Karpas-422 (cell line): Measurements from ENCODE around the gene PRR7. TPM values are rescaled to one million over a fixed set of nuclear protein-coding genes. Genes with fewer than 3 reads are reported as not detected.

Experiments used
- DNase-seq: peaks from one replicate; pipeline ENCODE4 v3.0.0-alpha.2; 2015
- H2AFZ ChIP-seq: fragments of 200-600 bp; sonication (generic); 2 replicates; pipeline ENCODE4 v1.6.1; 2014; ENCODE audit warnings: antibody characterized with exemption, low read length, mixed read lengths
- H3K27ac ChIP-seq: fragments of 200-600 bp; sonication (generic); 2 replicates; pipeline ENCODE4 v1.5.1; 2014; ENCODE audit warnings: mild to moderate bottlenecking, low read length, moderate library complexity
- H3K27me3 ChIP-seq: fragments of 200-600 bp; sonication (generic); 2 replicates; pipeline ENCODE4 v1.6.1; 2014; ENCODE audit warnings: low read length, mixed read lengths
- H3K36me3 ChIP-seq: fragments of 200-600 bp; sonication (generic); 2 replicates; pipeline ENCODE4 v1.6.1; 2014; ENCODE audit warnings: low read length, mixed read lengths; ENCODE audit not compliant: insufficient read depth
- H3K4me1 ChIP-seq: fragments of 200-600 bp; sonication (generic); 2 replicates; pipeline ENCODE4 v1.6.1; 2014; ENCODE audit warnings: mild to moderate bottlenecking, low read length, mixed read lengths
- H3K4me2 ChIP-seq: fragments of 200-600 bp; sonication (generic); 2 replicates; pipeline ENCODE4 v1.6.1; 2014; ENCODE audit warnings: low read length, low read depth, mild to moderate bottlenecking; ENCODE audit not compliant: poor library complexity, severe bottlenecking
- H3K4me3 ChIP-seq: fragments of 200-600 bp; sonication (generic); 2 replicates; pipeline ENCODE4 v1.5.1; 2014; ENCODE audit warnings: mild to moderate bottlenecking, antibody characterized with exemption, low read length, mixed read lengths
- H3K79me2 ChIP-seq: fragments of 200-600 bp; sonication (generic); 2 replicates; pipeline ENCODE4 v1.6.1; 2014; ENCODE audit warnings: mild to moderate bottlenecking, low read length, mixed read lengths
- H3K9ac ChIP-seq: fragments of 200-600 bp; sonication (generic); 2 replicates; pipeline ENCODE4 v1.6.0; 2014; ENCODE audit warnings: low read length
- H3K9me2 ChIP-seq: fragments of 200-600 bp; sonication (generic), shearing (Covaris generic); replicated peaks from 2 replicates; pipeline ENCODE4 v1.6.0; 2014; ENCODE audit warnings: mild to moderate bottlenecking, low read length, moderate library complexity; ENCODE audit not compliant: insufficient read depth
- H3K9me3 ChIP-seq: fragments of 300-700, 200-600 bp; sonication (generic); 2 replicates; pipeline ENCODE4 v1.6.1; 2014; ENCODE audit warnings: low read length, mixed read lengths
- H4K20me1 ChIP-seq: fragments of 200-600 bp; sonication (generic); 2 replicates; pipeline ENCODE4 v1.6.1; 2014; ENCODE audit warnings: mild to moderate bottlenecking, antibody characterized with exemption, low read length, low read depth; ENCODE audit not compliant: insufficient read depth
- total RNA-seq: library from RNA; depleted of rRNA; stranded (reverse); fragments of >200 nt; shearing (Covaris generic); gene quantifications from 2 replicates; pipeline ENCODE4 v1.2.3, GENCODE V29; 2014; ENCODE audit warnings: low replicate concordance; rRNA removed

Gene PRR7
- total RNA-seq = 26.8 and 59.4 TPM in 2 replicates

- no peaks in the 10 kb centered on the region for H3K27me3 ChIP-seq
- no peaks in the 10 kb centered on the region for H4K20me1 ChIP-seq
These were observed at the start of gene PRR7 for GRCh38 chr5:177446200-177447065. TSS of gene PRR7 (plus strand) at chr5:177446814. CDS start at chr5:177455068, 8,254 bp downstream.

GRCh38 chr5:177397875-177398390 is 48.7 kb upstream of the PRR7 start:
- DNase-seq = no peak
- H3K9me3 ChIP-seq = no peaks in the 10 kb centered on the region
- H3K4me3 ChIP-seq = no peak overlapping the region
- no peak overlapping the region for H3K4me2 ChIP-seq
- H3K27me3 ChIP-seq = no peaks in the 10 kb centered on the region
- H4K20me1 ChIP-seq = no peaks in the 10 kb centered on the region
- no peaks in the 10 kb centered on the region for H3K9me2 ChIP-seq
- no peaks in the 10 kb centered on the region for H3K36me3 ChIP-seq
- H3K4me1 ChIP-seq = peaks cover 5% of the 10 kb centered on the region
- H3K27ac ChIP-seq = no peak overlapping the region
- no peaks in the 10 kb centered on the region for H3K79me2 ChIP-seq
- H3K9ac ChIP-seq = no peak overlapping the region
- no peak overlapping the region for H2AFZ ChIP-seq

More at GRCh38 chr5:177446200-177447065, at the start of gene PRR7:
- Histone ChIP-seq H3K4me1 (peaks cover 67% of the 10 kb centered on the region), H2AFZ (peak within 1 kb of the TSS; percentile 52; the same call in 1 of the 2 replicates), H3K9me2 (no peaks in the 10 kb centered on the region), H3K36me3 (no peaks in the 10 kb centered on the region), H3K27ac (peak within 1 kb of the TSS; percentile 90), H3K4me3 (peak within 1 kb of the TSS; percentile 87), H3K79me2 (peaks cover 30% of the 10 kb centered on the region), H3K4me2 (peak within 1 kb of the TSS; percentile 97), H3K9ac (peak within 1 kb of the TSS; percentile 96), H3K9me3 (no peaks in the 10 kb centered on the region)
- DNase-seq = peak; percentile 95

GRCh38 chr5:177399997-177400868 is 46.4 kb upstream of the PRR7 start, which contains the start of gene PFN3:
TSS of gene PFN3 (minus strand) at chr5:177400661. CDS start at chr5:177400576, 85 bp downstream.
- H3K9ac ChIP-seq = no peak within 1 kb of the TSS
- H4K20me1 ChIP-seq = no peaks in the 10 kb centered on the region
- H3K79me2 ChIP-seq = no peaks in the 10 kb centered on the region
- no peak within 1 kb of the TSS for H3K4me3 ChIP-seq
- H2AFZ ChIP-seq = no peak within 1 kb of the TSS
- no peaks in the 10 kb centered on the region for H3K36me3 ChIP-seq
- no peaks in the 10 kb centered on the region for H3K9me3 ChIP-seq
- H3K4me1 ChIP-seq = peaks cover 25% of the 10 kb centered on the region
- no peak within 1 kb of the TSS for H3K4me2 ChIP-seq
- no peak within 1 kb of the TSS for H3K27ac ChIP-seq
- no peaks in the 10 kb centered on the region for H3K9me2 ChIP-seq
- no peaks in the 10 kb centered on the region for H3K27me3 ChIP-seq
- no peak for DNase-seq

- Histone ChIP-seq H3K27me3 (no peaks in the 10 kb centered on the region), H3K36me3 (no peaks in the 10 kb centered on the region), H3K9me2 (no peaks in the 10 kb centered on the region), H4K20me1 (no peaks in the 10 kb centered on the region), H3K4me2 (peak overlapping the region; percentile 94), H3K9ac (peak overlapping the region; percentile 64), H3K9me3 (no peaks in the 10 kb centered on the region), H2AFZ (no peak overlapping the region), H3K4me3 (peak overlapping the region; percentile 73; the same call in 1 of the 2 replicates), H3K79me2 (no peaks in the 10 kb centered on the region), H3K4me1 (peaks cover 28% of the 10 kb centered on the region), H3K27ac (no peak overlapping the region)
- no peak for DNase-seq
These were observed 44.2 kb upstream of the PRR7 start for GRCh38 chr5:177402271-177403043.

- no peaks in the 10 kb centered on the region for H3K79me2 ChIP-seq
- H4K20me1 ChIP-seq = no peaks in the 10 kb centered on the region
- peak; percentile 71 for DNase-seq
- peaks cover 28% of the 10 kb centered on the region for H3K4me1 ChIP-seq
- peak overlapping the region; percentile 64 for H3K9ac ChIP-seq
- H3K9me2 ChIP-seq = no peaks in the 10 kb centered on the region
- H3K4me2 ChIP-seq = peak overlapping the region; percentile 94
- H3K36me3 ChIP-seq = no peaks in the 10 kb centered on the region
- H3K9me3 ChIP-seq = no peaks in the 10 kb centered on the region
- peak overlapping the region; percentile 73 for H3K4me3 ChIP-seq
- peak overlapping the region; percentile 99 for H2AFZ ChIP-seq
- no peaks in the 10 kb centered on the region for H3K27me3 ChIP-seq
- H3K27ac ChIP-seq = no peak overlapping the region
These were observed 43.4 kb upstream of the PRR7 start for GRCh38 chr5:177403102-177403791.

- peak overlapping the region; percentile 94 for H3K4me2 ChIP-seq
- H3K9me3 ChIP-seq = no peaks in the 10 kb centered on the region
- no peaks in the 10 kb centered on the region for H3K79me2 ChIP-seq
- no peaks in the 10 kb centered on the region for H3K36me3 ChIP-seq
- peak; percentile 95 for DNase-seq
- H3K4me1 ChIP-seq = peaks cover 28% of the 10 kb centered on the region
- H3K4me3 ChIP-seq = peak overlapping the region; percentile 73
- H3K9me2 ChIP-seq = no peaks in the 10 kb centered on the region
- peak overlapping the region; percentile 64 for H3K9ac ChIP-seq
- H3K27me3 ChIP-seq = no peaks in the 10 kb centered on the region
- no peaks in the 10 kb centered on the region for H4K20me1 ChIP-seq
- no peak overlapping the region for H3K27ac ChIP-seq
- H2AFZ ChIP-seq = peak overlapping the region; percentile 99
These were observed 42.6 kb upstream of the PRR7 start for GRCh38 chr5:177403792-177404640.
